ENCODE data around the gene JAK1.

DNA sequence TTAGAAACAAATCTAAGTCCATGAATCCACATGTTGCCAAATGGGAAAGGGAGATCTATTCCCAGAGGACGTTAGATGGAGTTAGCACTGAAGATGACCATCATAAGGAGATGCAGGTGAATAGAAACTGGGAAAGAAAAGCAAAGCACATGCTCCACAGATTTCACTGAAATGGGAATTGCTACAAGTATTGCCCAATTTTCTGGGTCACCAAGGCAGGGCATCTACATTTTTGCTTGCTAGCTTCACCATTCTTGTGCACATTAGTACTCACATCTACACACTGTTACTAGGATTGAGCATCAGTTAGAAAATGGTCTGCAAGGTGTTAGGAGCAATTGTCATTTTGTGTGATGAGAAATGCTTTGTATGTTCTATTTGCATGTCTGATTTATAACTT is 99.1 kb downstream of the JAK1 start:
- no peak for TF ChIP-seq POLR2AphosphoS5 (IDR thresholded peaks at IDR 0.05; ENCODE audit: low read depth, low read length)
- TF ChIP-seq, protein P1, sequence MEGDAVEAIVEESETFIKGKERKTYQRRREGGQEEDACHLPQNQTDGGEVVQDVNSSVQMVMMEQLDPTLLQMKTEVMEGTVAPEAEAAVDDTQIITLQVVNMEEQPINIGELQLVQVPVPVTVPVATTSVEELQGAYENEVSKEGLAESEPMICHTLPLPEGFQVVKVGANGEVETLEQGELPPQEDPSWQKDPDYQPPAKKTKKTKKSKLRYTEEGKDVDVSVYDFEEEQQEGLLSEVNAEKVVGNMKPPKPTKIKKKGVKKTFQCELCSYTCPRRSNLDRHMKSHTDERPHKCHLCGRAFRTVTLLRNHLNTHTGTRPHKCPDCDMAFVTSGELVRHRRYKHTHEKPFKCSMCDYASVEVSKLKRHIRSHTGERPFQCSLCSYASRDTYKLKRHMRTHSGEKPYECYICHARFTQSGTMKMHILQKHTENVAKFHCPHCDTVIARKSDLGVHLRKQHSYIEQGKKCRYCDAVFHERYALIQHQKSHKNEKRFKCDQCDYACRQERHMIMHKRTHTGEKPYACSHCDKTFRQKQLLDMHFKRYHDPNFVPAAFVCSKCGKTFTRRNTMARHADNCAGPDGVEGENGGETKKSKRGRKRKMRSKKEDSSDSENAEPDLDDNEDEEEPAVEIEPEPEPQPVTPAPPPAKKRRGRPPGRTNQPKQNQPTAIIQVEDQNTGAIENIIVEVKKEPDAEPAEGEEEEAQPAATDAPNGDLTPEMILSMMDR (IDR thresholded peaks at IDR 0.05), result no peak

Data from Panc1 (cell line).